CD14-positive monocyte (primary cell): ENCODE results near the gene TTC19. TPM values are rescaled to one million over a fixed set of nuclear protein-coding genes. Genes with fewer than 3 reads are reported as not detected.

Experiments used
- DNase-seq, 3 donors: peaks; one replicate each; pipeline ENCODE4 v3.0.0-alpha.2; 2011 to 2022
- H2AFZ ChIP-seq: 2 replicates; pipeline ENCODE4 v1.6.0; 2012; ENCODE audit warnings: mild to moderate bottlenecking, low read depth, low read length, inconsistent platforms; ENCODE audit not compliant: insufficient read depth, poor library complexity, severe bottlenecking
- H3K27ac ChIP-seq, 2 donors: 1 replicate in 1 of 2; 2 replicates in 1 of 2; pipeline ENCODE4 v1.5.1; 2012 to 2013; ENCODE audit warnings: low read length in 2 of 2, control low read depth in 1 of 2, inconsistent platforms in 1 of 2, low read depth in 1 of 2, mild to moderate bottlenecking in 1 of 2
- H3K27me3 ChIP-seq, 2 donors: one replicate each; pipeline versions ENCODE4 v1.6.0 to v1.6.1; 2011 to 2013; ENCODE audit warnings: low read length in 2 of 2; ENCODE audit not compliant: control insufficient read depth in 2 of 2, insufficient read depth in 2 of 2
- H3K36me3 ChIP-seq, 2 donors: replicated peaks in 1 of 2; 1 replicate in 1 of 2; 2 replicates in 1 of 2; pipeline versions ENCODE4 v1.5.1 to v1.6.1; 2012 to 2013; ENCODE audit warnings: low read length in 2 of 2, control low read depth in 1 of 2, inconsistent platforms in 1 of 2, mild to moderate bottlenecking in 1 of 2; ENCODE audit not compliant: insufficient read depth in 2 of 2, control insufficient read depth in 1 of 2
- H3K4me1 ChIP-seq, 2 donors: 1 replicate in 1 of 2; 2 replicates in 1 of 2; pipeline versions ENCODE4 v1.5.1 to v1.6.1; 2012 to 2013; ENCODE audit warnings: low read length in 2 of 2, control low read depth in 1 of 2, inconsistent platforms in 1 of 2, mild to moderate bottlenecking in 1 of 2, moderate library complexity in 1 of 2; ENCODE audit not compliant: insufficient read depth in 2 of 2, control insufficient read depth in 1 of 2
- H3K4me2 ChIP-seq: replicated peaks from 2 replicates; pipeline ENCODE3; 2012; ENCODE audit warnings: low read length, moderate library complexity, mild to moderate bottlenecking; ENCODE audit not compliant: poor library complexity, severe bottlenecking; ENCODE audit errors: extremely low read depth
- H3K4me3 ChIP-seq, 3 experiments: fragments of 200-600 bp in 1 of 3; sonication (generic) in 1 of 3; replicated peaks in 1 of 3; 1 replicate in 2 of 3; 2 replicates in 1 of 3; pipeline ENCODE4 v1.5.1; 2011 to 2013; ENCODE audit warnings: low read length in 3 of 3, mild to moderate bottlenecking in 3 of 3, control low read depth in 2 of 3, low read depth in 2 of 3, inconsistent platforms in 1 of 3, moderate library complexity in 1 of 3
- H3K79me2 ChIP-seq: 2 replicates; pipeline ENCODE4 v1.6.0; 2012; ENCODE audit warnings: mild to moderate bottlenecking, control low read depth, inconsistent platforms, low read length, moderate library complexity; ENCODE audit not compliant: insufficient read depth
- H3K9ac ChIP-seq: 2 replicates; pipeline ENCODE4 v1.6.0; 2017; ENCODE audit warnings: low read length, mild to moderate bottlenecking; ENCODE audit not compliant: insufficient read depth, poor library complexity, severe bottlenecking
- H3K9me3 ChIP-seq, 2 donors: replicated peaks in 1 of 2; 1 replicate in 1 of 2; 2 replicates in 1 of 2; pipeline versions ENCODE4 v1.5.1 to v1.6.1; 2012 to 2013; ENCODE audit warnings: low read length in 2 of 2, control low read depth in 1 of 2; ENCODE audit not compliant: control insufficient read depth in 1 of 2, insufficient read depth in 1 of 2
- H4K20me1 ChIP-seq: 2 replicates; pipeline ENCODE4 v1.6.0; 2012; ENCODE audit warnings: mild to moderate bottlenecking, low read length, control low read depth, moderate library complexity; ENCODE audit not compliant: insufficient read depth
- H3K27ac Mint-ChIP-seq, 7 donors: one replicate each; pipeline ENCODE4 v1.8.0; 2020; ENCODE audit warnings: mild to moderate bottlenecking in 7 of 7, mixed read lengths in 7 of 7, moderate library complexity in 6 of 7, inconsistent platforms in 2 of 7
- H3K27me3 Mint-ChIP-seq, 3 donors: one replicate each; pipeline ENCODE4 v1.8.0; 2021 to 2022; ENCODE audit warnings: low read depth in 3 of 3, mild to moderate bottlenecking in 3 of 3, mixed read lengths in 3 of 3, moderate library complexity in 3 of 3, inconsistent platforms in 1 of 3
- H3K36me3 Mint-ChIP-seq, 2 donors: one replicate each; pipeline ENCODE4 v1.8.0; 2020; ENCODE audit warnings: mixed read lengths in 2 of 2, inconsistent platforms in 1 of 2, mild to moderate bottlenecking in 1 of 2
- H3K4me1 Mint-ChIP-seq: one replicate; pipeline ENCODE4 v1.8.0; 2020; ENCODE audit warnings: mild to moderate bottlenecking, mixed read lengths
- H3K4me3 Mint-ChIP-seq, 2 donors: one replicate each; pipeline ENCODE4 v1.8.0; 2020; ENCODE audit warnings: mild to moderate bottlenecking in 2 of 2, mixed read lengths in 2 of 2, moderate library complexity in 1 of 2
- H3K9me3 Mint-ChIP-seq, 7 donors: one replicate each; pipeline ENCODE4 v1.8.0; 2020 to 2022; ENCODE audit warnings: mixed read lengths in 7 of 7, mild to moderate bottlenecking in 6 of 7, moderate library complexity in 6 of 7, inconsistent platforms in 2 of 7
- WGBS: methylation state at CpG from one replicate; pipeline ENCODE4 v1.1.5; 2013; ENCODE audit warnings: missing lambda C conversion rate; ENCODE audit not compliant: insufficient coverage; 5-methylcytosine and 5-hydroxymethylcytosine counted together
- intact Hi-C, 2 donors: fragments of 100-400 bp; cut with micrococcal nuclease; formaldehyde crosslinking; loops; one replicate each; pipeline versions ENCODE4 v1.15.0 to v1.15.1; 2023
- polyA plus RNA-seq, 3 donors: library from polyadenylated mRNA; depleted of rRNA in 1 of 3; unstranded in 2 of 3; stranded (reverse) in 1 of 3; fragments of 300-500 nt in 2 of 3; fragments of >200 nt in 1 of 3; fragmentation: Illumina TruSeq in 2 of 3; gene quantifications; 1 replicate in 2 of 3; 2 replicates in 1 of 3; pipeline ENCODE4 v1.2.3, GENCODE V29; 2012 to 2021
- TF ChIP-seq, protein P1 (sequence below): fragments of 200-600 bp; IDR thresholded peaks from one replicate; pipeline ENCODE4 v1.8.0; 2022; ENCODE audit warnings: antibody characterized with exemption, mild to moderate bottlenecking

Gene TTC19
- polyA plus RNA-seq, 3 donors, result 7.6 to 22.2 (median 20.6) TPM

DNA sequence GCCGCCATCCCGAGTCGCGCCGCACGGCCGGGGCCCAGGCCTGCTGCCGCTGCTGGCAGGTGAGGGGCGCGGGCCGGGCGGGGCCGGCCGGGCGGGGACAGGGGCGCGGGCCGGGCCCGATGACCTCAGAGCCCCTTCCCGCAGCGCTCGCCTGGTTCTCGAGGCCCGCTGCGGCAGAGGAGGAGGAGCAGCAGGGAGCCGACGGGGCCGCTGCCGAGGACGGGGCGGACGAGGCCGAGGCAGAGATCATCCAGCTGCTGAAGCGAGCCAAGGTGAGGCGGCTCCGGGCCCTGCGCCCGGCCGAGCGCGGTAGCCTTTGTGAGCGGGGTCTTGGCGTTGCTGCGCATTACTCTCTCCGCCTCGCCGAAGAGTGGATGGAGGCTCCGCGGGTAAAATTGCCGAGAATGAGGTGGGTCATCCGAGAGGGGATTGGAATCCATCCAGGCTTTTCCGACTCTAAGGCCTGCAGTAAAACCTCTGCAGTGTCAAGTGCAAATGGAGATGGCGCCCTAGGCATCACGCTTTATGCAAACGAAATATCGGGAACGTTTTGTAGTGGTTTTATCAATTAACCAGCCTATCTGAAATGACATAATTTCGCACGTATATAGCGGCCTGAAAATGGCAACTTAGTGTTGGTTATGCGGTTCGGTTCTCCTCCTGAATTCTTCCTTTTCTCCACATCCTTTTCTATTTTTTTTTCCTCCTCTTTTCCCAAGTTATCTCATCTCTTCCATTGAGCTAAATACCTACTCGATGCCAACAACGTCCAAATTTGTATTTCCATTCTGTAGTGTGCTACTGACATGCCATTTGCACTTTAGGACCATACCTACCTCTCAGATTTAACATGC lies 577 bp downstream of the TTC19 start:
- Histone ChIP-seq H3K9me3 (no peaks in the 10 kb centered on the region), H3K4me2 (peak overlapping the region; percentile 91), H4K20me1 (peaks cover 18% of the 10 kb centered on the region), H3K27ac (peak overlapping the region; percentile 72 to 98), H3K36me3 (peaks cover 33 to 37% of the 10 kb centered on the region in 2 donors), H3K27me3 (no peaks in the 10 kb centered on the region), H2AFZ (peak overlapping the region; percentile 42), H3K9ac (peak overlapping the region; percentile 87), H3K4me1 (peaks cover 51 to 58% of the 10 kb centered on the region in 2 donors), H3K4me3 (peak overlapping the region; percentile 46 to 78 (median 65)), H3K79me2 (peaks cover 48% of the 10 kb centered on the region)
- DNase-seq, result peak; percentile 19 to 49 (median 26)
- TF ChIP-seq, protein P1, sequence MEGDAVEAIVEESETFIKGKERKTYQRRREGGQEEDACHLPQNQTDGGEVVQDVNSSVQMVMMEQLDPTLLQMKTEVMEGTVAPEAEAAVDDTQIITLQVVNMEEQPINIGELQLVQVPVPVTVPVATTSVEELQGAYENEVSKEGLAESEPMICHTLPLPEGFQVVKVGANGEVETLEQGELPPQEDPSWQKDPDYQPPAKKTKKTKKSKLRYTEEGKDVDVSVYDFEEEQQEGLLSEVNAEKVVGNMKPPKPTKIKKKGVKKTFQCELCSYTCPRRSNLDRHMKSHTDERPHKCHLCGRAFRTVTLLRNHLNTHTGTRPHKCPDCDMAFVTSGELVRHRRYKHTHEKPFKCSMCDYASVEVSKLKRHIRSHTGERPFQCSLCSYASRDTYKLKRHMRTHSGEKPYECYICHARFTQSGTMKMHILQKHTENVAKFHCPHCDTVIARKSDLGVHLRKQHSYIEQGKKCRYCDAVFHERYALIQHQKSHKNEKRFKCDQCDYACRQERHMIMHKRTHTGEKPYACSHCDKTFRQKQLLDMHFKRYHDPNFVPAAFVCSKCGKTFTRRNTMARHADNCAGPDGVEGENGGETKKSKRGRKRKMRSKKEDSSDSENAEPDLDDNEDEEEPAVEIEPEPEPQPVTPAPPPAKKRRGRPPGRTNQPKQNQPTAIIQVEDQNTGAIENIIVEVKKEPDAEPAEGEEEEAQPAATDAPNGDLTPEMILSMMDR, result no peak
- Mint-ChIP-seq H3K4me1 (peaks cover 54% of the 10 kb centered on the region), H3K4me3 (peak overlapping the region; percentile 89 to 93), H3K27ac (peak overlapping the region; percentile 83 to 98 (median 90)), H3K27me3 (peaks cover 0 to 3% (median 2%) of the 10 kb centered on the region in 3 donors), H3K9me3 (peaks cover 0 to 5% (median 0%) of the 10 kb centered on the region in 7 donors), H3K36me3 (peaks cover 44 to 50% of the 10 kb centered on the region in 2 donors)
- 1% methylated on average over 61 of the region's 64 CpGs for WGBS
- intact Hi-C loops, result loop anchor here (2.0 to 5.0 kb wide), 7 partner anchors 48 to 738 kb away; partner anchors contain the start of gene ADORA2B (in 1 of the 2)

DNA sequence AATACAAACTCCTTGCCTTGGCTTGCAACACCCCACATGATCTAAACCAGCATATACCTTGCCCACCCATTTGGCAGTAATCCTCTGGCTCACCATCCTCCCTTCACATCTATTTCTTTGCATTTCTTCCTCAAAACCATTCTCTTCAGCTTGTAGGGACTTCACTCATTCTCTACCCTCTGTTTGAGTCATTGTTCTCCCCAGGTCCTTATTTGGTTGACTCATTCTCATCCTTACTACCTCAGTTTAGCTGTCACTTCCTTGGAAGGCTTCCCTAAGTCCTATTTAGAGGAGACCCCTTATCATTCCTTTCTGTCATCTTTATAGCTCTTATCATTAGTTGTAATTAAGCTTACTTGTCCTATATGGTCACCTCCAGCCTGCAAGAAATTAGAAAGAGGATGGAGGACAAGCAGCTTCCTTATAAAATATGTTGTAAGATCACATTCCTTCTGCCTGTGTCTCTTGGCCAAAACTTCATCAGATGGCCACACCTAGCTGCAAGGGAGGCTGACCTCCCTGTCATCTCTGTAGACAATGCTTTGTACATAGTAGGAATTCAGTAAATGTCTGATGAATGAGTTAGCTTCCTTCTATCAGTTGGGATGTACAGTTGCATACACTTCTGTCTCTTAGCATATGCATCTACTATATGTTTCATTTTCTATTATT lies 1.7 kb downstream of the TTC19 start:
- Histone ChIP-seq H4K20me1 (peaks cover 18% of the 10 kb centered on the region), H3K79me2 (peaks cover 37% of the 10 kb centered on the region), H3K4me2 (peak overlapping the region; percentile 91), H3K27me3 (no peaks in the 10 kb centered on the region), H3K4me1 (peaks cover 39 to 46% of the 10 kb centered on the region in 2 donors), H3K9ac (no peak overlapping the region), H3K4me3 (peak overlapping the region in 1 of 3 experiments; percentile 78), H3K36me3 (peaks cover 43 to 49% of the 10 kb centered on the region in 2 donors), H3K9me3 (no peaks in the 10 kb centered on the region), H3K27ac (peak overlapping the region in 1 of 2 donors; percentile 98), H2AFZ (no peak overlapping the region)
- Mint-ChIP-seq H3K27ac (peak overlapping the region in 6 of 7 donors; percentile 12 to 62 (median 35)), H3K4me3 (peak overlapping the region; percentile 89 to 93), H3K27me3 (peaks cover 0 to 3% (median 2%) of the 10 kb centered on the region in 3 donors), H3K4me1 (peaks cover 43% of the 10 kb centered on the region), H3K9me3 (peaks cover 0 to 5% (median 0%) of the 10 kb centered on the region in 7 donors), H3K36me3 (peaks cover 53 to 60% of the 10 kb centered on the region in 2 donors)
- TF ChIP-seq, protein P1, result no peak
- intact Hi-C loops, result no loop called here
- DNase-seq, result peak in 2 of 3 donors; percentile 26 to 68
